ENCODE data around the gene OR1K1.
"Not testable (repeated sequence)": the region's sequence is repeated elsewhere in the genome, so short reads cannot be mapped to it uniquely, and the experiment has no call there.

The OR1K1 gene

DNA sequence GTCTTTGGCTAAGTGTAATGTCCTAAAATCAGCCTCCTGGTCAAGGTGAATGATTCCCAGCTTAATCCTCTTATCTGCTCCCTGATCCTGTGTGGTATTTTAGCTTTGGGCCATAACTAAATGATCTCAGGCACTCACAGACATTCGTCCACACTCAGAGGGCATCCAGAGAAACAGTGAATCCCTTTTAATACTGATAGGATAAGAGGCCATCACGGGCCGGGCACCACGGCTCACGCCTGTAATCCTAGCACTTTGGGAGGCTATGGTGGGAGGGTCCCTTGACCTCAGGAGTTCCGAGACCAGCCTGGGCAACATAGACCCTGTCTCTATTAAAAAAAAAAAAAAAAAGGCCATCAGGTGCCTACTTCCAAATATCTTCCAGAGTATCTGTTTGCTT lies 22.1 kb downstream of the OR1K1 start:
- TF ChIP-seq ZFX (IDR thresholded peaks at IDR 0.05) = no peak
- TF ChIP-seq, protein P1, sequence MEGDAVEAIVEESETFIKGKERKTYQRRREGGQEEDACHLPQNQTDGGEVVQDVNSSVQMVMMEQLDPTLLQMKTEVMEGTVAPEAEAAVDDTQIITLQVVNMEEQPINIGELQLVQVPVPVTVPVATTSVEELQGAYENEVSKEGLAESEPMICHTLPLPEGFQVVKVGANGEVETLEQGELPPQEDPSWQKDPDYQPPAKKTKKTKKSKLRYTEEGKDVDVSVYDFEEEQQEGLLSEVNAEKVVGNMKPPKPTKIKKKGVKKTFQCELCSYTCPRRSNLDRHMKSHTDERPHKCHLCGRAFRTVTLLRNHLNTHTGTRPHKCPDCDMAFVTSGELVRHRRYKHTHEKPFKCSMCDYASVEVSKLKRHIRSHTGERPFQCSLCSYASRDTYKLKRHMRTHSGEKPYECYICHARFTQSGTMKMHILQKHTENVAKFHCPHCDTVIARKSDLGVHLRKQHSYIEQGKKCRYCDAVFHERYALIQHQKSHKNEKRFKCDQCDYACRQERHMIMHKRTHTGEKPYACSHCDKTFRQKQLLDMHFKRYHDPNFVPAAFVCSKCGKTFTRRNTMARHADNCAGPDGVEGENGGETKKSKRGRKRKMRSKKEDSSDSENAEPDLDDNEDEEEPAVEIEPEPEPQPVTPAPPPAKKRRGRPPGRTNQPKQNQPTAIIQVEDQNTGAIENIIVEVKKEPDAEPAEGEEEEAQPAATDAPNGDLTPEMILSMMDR (conservative IDR thresholded peaks at IDR 0.05) = no peak
- no peak overlapping the region for H3K27ac ChIP-seq

DNA sequence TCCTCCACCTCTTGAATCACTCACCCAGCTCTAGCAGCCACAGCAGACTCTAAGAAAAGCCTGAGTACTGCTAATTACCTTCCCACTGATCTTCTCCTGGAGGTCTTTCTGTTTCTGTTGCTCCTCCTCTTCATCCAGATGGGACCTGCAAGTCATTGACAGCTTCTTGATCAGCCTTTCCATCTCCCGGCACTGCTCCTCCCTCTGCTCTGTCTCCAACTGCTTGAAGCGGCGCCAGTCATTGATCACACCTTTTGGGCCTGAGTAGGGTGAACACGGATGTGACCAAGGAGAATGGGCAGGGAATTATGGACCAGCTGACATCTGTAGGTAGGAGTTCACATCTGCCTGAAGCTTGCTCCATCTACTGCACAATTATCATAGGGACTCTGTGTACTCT lies 23.0 kb downstream of the OR1K1 start:
- H3K27ac ChIP-seq = no peak overlapping the region
- TF ChIP-seq, protein P1 (conservative IDR thresholded peaks at IDR 0.05) = no peak
- TF ChIP-seq ZFX (IDR thresholded peaks at IDR 0.05) = no peak

DNA sequence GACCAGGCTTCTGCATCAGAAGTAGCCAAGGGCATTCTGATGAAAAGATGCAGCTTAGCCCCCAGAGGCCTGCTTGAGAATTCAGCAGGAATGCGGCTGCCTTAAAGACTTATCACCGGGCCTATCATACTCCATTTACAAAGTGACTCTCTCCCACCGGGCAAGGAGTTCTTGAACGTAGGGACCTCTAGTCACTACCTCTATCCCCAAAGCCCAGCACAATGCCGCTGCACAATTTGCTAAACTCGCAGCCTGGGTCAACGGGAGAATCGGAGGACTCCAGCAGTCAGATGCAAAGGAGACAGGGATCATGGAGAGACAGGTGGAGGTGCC lies 27.8 kb downstream of the OR1K1 start:
- peak overlapping the region; percentile 82 for H3K27ac ChIP-seq
- TF ChIP-seq ZFX (IDR thresholded peaks at IDR 0.05) = no peak
- TF ChIP-seq, protein P1 (conservative IDR thresholded peaks at IDR 0.05) = no peak

DNA sequence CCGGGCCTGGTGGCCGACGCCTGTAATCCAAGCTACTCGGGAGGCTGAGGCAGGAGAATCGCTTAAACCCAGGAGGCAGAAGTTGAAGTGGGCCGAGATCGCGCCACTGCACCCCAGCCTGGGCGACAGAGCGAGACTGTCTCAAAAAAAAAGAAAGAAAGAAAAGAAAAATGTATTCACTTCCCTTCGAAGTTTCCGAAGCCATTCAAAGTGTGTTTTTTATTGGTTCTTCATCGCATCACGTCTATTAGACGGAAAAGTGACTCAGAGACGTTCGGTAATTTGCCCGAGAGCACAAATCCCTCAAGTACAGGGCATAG lies 29.0 kb downstream of the OR1K1 start:
- H3K27ac ChIP-seq = peak overlapping the region; percentile 82

DNA sequence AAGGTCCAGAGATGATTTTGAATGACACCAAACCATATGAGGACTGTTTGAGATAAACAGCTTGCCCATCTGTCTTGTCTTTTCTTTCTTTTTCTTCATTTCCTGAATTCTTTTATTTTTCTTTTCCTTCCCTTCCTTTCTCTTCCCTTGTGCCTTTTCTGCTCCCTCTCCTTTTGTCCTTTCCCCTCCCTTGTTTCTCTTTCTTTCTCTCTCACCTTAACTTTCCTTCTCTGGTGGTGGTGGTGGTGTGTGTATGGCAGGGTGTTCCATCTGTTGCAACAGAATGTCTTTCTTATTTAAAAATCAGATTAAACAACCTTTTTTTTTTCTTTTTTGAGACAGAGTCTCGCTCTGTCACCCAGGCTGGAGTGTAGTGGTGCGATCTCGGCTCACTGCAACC lies 32.3 kb downstream of the OR1K1 start:
- H3K27ac ChIP-seq = no peak overlapping the region
- TF ChIP-seq ZFX (IDR thresholded peaks at IDR 0.05) = no peak
- TF ChIP-seq, protein P1 (conservative IDR thresholded peaks at IDR 0.05) = no peak

DNA sequence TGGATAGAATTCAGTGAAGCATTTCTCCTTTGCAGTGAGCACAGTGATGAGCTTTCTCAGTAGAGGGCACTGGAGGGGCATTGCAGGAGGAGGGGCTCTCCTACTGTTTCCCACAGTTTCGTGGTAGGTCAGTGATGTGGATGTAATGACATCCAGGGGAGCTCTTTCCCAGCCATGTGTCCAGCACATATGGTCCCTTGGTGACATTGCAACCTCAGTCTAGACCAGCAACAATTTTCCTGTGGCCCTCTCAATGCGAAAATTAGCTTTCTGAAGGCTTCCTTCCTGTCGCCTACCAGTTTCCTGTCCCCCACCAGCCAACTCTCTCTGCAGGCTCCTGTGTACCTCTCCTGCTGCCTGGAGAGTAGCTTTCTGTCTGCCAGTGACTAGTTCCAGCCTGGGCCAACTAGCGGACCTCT lies 35.4 kb downstream of the OR1K1 start:
- no peak overlapping the region for H3K27ac ChIP-seq
- TF ChIP-seq, protein P1 (conservative IDR thresholded peaks at IDR 0.05) = no peak
- no peak for TF ChIP-seq ZFX (IDR thresholded peaks at IDR 0.05)

DNA sequence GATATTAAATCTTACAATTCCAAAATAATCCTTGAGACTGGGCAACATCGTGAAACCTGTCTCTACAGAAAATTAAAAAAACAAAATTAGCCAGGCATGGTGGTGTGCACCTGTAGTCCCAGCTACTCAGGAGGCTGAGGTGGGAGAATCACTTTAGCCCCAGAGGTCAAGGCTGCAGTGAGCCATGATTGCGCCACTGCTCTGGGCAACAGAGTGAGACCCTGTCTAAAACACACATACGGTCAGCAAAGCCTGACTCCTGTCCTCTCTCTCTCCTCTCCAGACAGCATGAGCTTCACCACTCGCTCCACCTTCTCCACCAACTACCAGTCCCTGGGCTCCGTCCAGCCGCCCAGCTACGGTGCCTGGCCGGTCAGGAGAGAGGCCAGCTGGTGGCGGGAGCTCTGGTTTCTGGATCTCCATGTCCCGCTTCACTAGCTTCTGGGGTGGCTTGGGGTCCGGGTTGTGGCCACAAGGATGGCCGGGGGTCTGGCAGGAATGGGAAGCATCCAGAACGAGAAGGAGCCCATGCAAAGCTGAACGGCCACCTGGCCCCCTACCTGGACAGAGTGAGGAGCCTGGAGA lies 37.4 kb downstream of the OR1K1 start:
- no peak for TF ChIP-seq ZFX (IDR thresholded peaks at IDR 0.05)
- TF ChIP-seq, protein P1 (conservative IDR thresholded peaks at IDR 0.05) = no peak

DNA sequence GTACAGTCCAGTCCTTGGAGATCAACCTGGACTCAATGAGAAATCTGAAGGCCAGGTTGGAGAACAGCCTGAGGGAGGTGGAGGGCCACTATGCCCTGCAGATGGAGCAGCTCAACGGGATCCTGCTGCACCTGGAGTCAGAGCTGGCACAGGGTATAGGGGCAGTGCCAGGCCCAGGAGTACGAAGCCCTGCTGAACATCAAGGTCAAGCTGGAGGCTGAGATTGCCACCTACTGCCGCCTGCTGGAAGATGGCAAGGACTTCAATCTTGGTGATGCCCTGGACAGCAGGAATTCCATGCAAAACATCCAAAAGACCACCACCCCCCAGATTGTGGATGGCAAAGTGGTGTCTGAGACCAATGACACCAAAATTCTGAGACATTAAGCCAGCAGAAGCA lies 38.5 kb downstream of the OR1K1 start:
- not testable (repeated sequence) for H3K27ac ChIP-seq

More for the DNA sequence above, 37.4 kb downstream of the OR1K1 start:
- H3K27ac ChIP-seq = no peak overlapping the region

DNA sequence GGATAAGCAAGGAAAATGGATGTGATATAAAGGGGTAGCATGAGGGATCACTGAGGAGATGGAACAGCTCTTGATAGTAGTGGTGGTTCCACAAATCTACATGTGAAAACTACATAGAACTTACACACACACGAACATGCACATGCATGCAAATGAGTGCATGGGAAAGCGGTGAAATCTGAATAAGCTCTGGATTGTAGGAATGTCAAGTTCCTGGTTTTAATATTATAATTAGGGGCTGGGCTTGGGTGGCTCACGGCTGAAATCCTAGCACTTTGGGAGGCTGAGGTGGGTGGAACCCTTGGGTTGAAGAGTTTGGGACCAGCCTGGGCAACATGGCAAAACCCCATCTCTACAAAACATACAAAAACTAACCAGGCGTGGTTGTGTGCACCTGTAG lies 41.6 kb downstream of the OR1K1 start:
- no peak overlapping the region for H3K27ac ChIP-seq
- no peak for TF ChIP-seq ZFX (IDR thresholded peaks at IDR 0.05)
- TF ChIP-seq, protein P1 (conservative IDR thresholded peaks at IDR 0.05) = no peak
